Smooth muscle cell (in vitro differentiated cells): ENCODE data around the gene ALK. TPM values are rescaled to one million over a fixed set of nuclear protein-coding genes. Genes with fewer than 3 reads are reported as not detected.

Source experiments
- DNase-seq: peaks from one replicate; lab custom pipeline; 2025; ENCODE audit not compliant: unreplicated experiment; lab: John Stamatoyannopoulos, UW
- H2AFZ ChIP-seq: fragments of 200-600 bp; sonication (generic); 2 replicates; pipeline ENCODE4 v1.6.0; 2016; ENCODE audit warnings: antibody characterized with exemption, low read depth, mild to moderate bottlenecking
- H3F3A ChIP-seq: fragments of 200-600 bp; sonication (generic); 2 replicates; pipeline ENCODE4 v1.6.0; 2017; ENCODE audit warnings: antibody characterized with exemption, low read depth
- H3K27ac ChIP-seq: fragments of 200-600 bp; sonication (generic); 2 replicates; pipeline ENCODE4 v1.5.1; 2016; ENCODE audit warnings: low read depth, mild to moderate bottlenecking
- H3K27me3 ChIP-seq: fragments of 200-600 bp; sonication (generic); 2 replicates; pipeline ENCODE4 v1.6.1; 2016; ENCODE audit warnings: low read depth, mild to moderate bottlenecking
- H3K36me3 ChIP-seq: fragments of 200-600 bp; sonication (generic); 2 replicates; pipeline ENCODE4 v1.5.1; 2016; ENCODE audit warnings: low read depth
- H3K4me1 ChIP-seq: fragments of 200-600 bp; sonication (generic); 2 replicates; pipeline ENCODE4 v1.5.1; 2016; ENCODE audit warnings: low read depth
- H3K4me2 ChIP-seq: fragments of 200-600 bp; sonication (generic); 2 replicates; pipeline ENCODE4 v1.6.0; 2016; ENCODE audit warnings: mild to moderate bottlenecking
- H3K4me3 ChIP-seq: fragments of 200-600 bp; sonication (generic); 2 replicates; pipeline ENCODE4 v1.5.1; 2016; ENCODE audit warnings: mild to moderate bottlenecking
- H3K79me2 ChIP-seq: fragments of 200-600 bp; sonication (generic); 2 replicates; pipeline ENCODE4 v1.6.0; 2016; ENCODE audit warnings: low read depth, mild to moderate bottlenecking
- H3K9ac ChIP-seq: fragments of 200-600 bp; sonication (generic); 2 replicates; pipeline ENCODE4 v1.6.0; 2016; ENCODE audit warnings: low read depth
- H3K9me3 ChIP-seq: fragments of 200-600 bp; sonication (generic); replicated peaks from 2 replicates; pipeline ENCODE4 v1.5.1; 2016; ENCODE audit warnings: low read depth
- H4K20me1 ChIP-seq: fragments of 200-600 bp; sonication (generic); 2 replicates; pipeline ENCODE4 v1.6.0; 2016; ENCODE audit warnings: low read depth
- CTCF ChIP-seq: fragments of 200-600 bp; sonication (generic); IDR thresholded peaks from 2 replicates; pipeline ENCODE4 v1.5.1; 2017; ENCODE audit warnings: borderline replicate concordance, mild to moderate bottlenecking, antibody characterized with exemption; ENCODE audit not compliant: insufficient read depth, poor library complexity, severe bottlenecking
- WGBS: methylation state at CpG from one replicate; pipeline ENCODE4 v1.1.7; 2016; ENCODE audit warnings: low lambda C conversion rate; 5-methylcytosine and 5-hydroxymethylcytosine counted together
- polyA plus RNA-seq: library from polyadenylated mRNA; unstranded; fragments of >200 nt; fragmentation: Nextera tagmentation; extraction: Ambion mirVana; gene quantifications from 2 replicates; pipeline ENCODE4 v1.2.1, GENCODE V29; 2016
- total RNA-seq: library from RNA; depleted of rRNA; stranded (reverse); fragments of >200 nt; gene quantifications from 2 replicates; pipeline ENCODE4 v1.2.3, GENCODE V29; 2014

The ALK gene
- total and polyA plus RNA-seq, 2 experiments from 2014 or later, result 0.13 to 0.19 TPM

GRCh38 chr2:29761278-29761677, 160.1 kb downstream of the ALK start:
- no peak for TF ChIP-seq CTCF
- 38% methylated on average over 1 of the region's 1 CpG for WGBS
- H3F3A ChIP-seq, result no peaks in the 10 kb centered on the region

GRCh38 chr2:29760008-29760407, 161.4 kb downstream of the ALK start:
- no peak overlapping the region for H3K4me3 ChIP-seq
- H2AFZ ChIP-seq, result no peak overlapping the region
- H3K79me2 ChIP-seq, result no peaks in the 10 kb centered on the region
- H3K4me1 ChIP-seq, result no peaks in the 10 kb centered on the region
- DNase-seq, result no peak
- H3K9me3 ChIP-seq, result no peaks in the 10 kb centered on the region
- H3K27me3 ChIP-seq, result no peaks in the 10 kb centered on the region
- 95% methylated on average over 3 of the region's 3 CpGs for WGBS
- no peaks in the 10 kb centered on the region for H4K20me1 ChIP-seq
- H3K27ac ChIP-seq, result no peak overlapping the region
- H3K9ac ChIP-seq, result no peak overlapping the region
- no peak for TF ChIP-seq CTCF
- no peak overlapping the region for H3K4me2 ChIP-seq
- H3K36me3 ChIP-seq, result no peaks in the 10 kb centered on the region
- H3F3A ChIP-seq, result no peaks in the 10 kb centered on the region

More at GRCh38 chr2:29761278-29761677, 160.1 kb downstream of the ALK start:
- no peak overlapping the region for H2AFZ ChIP-seq
- no peaks in the 10 kb centered on the region for H4K20me1 ChIP-seq
- no peaks in the 10 kb centered on the region for H3K79me2 ChIP-seq
- H3K9ac ChIP-seq, result no peak overlapping the region
- H3K4me1 ChIP-seq, result no peaks in the 10 kb centered on the region
- no peak overlapping the region for H3K27ac ChIP-seq
- no peak overlapping the region for H3K4me3 ChIP-seq
- H3K27me3 ChIP-seq, result no peaks in the 10 kb centered on the region
- H3K9me3 ChIP-seq, result no peaks in the 10 kb centered on the region
- DNase-seq, result no peak
- no peak overlapping the region for H3K4me2 ChIP-seq
- H3K36me3 ChIP-seq, result no peaks in the 10 kb centered on the region

- no peak for DNase-seq
- Histone ChIP-seq H3K4me2 (no peak overlapping the region), H2AFZ (no peak overlapping the region), H4K20me1 (no peaks in the 10 kb centered on the region), H3K9me3 (no peaks in the 10 kb centered on the region), H3K27ac (no peak overlapping the region), H3K9ac (no peak overlapping the region), H3F3A (no peaks in the 10 kb centered on the region), H3K27me3 (no peaks in the 10 kb centered on the region), H3K79me2 (no peaks in the 10 kb centered on the region), H3K4me3 (no peak overlapping the region), H3K36me3 (no peaks in the 10 kb centered on the region), H3K4me1 (no peaks in the 10 kb centered on the region)
- 97% methylated on average over 4 of the region's 4 CpGs for WGBS
- no peak for TF ChIP-seq CTCF
Measured at GRCh38 chr2:29759360-29759759, 162.0 kb downstream of the ALK start.

- H3K36me3 ChIP-seq, result no peaks in the 10 kb centered on the region
Measured at GRCh38 chr2:29755829-29756228, 165.6 kb downstream of the ALK start.

More at GRCh38 chr2:29755829-29756228, 165.6 kb downstream of the ALK start:
- no peak for DNase-seq
- H4K20me1 ChIP-seq, result no peaks in the 10 kb centered on the region
- no peak overlapping the region for H3K27ac ChIP-seq
- H2AFZ ChIP-seq, result no peak overlapping the region
- H3F3A ChIP-seq, result no peaks in the 10 kb centered on the region
- no peak for TF ChIP-seq CTCF
- no peaks in the 10 kb centered on the region for H3K27me3 ChIP-seq
- H3K4me2 ChIP-seq, result no peak overlapping the region
- H3K9me3 ChIP-seq, result no peaks in the 10 kb centered on the region
- H3K4me1 ChIP-seq, result no peaks in the 10 kb centered on the region
- H3K4me3 ChIP-seq, result no peak overlapping the region
- no peaks in the 10 kb centered on the region for H3K79me2 ChIP-seq
- H3K9ac ChIP-seq, result no peak overlapping the region
- WGBS, result 96% methylated on average over 5 of the region's 5 CpGs
